DND-41 (cell line): Measurements from ENCODE around the gene TUBAL3.
"Not testable (repeated sequence)": the region's sequence is repeated elsewhere in the genome, so short reads cannot be mapped to it uniquely, and the experiment has no call there.

Experiments used
- ATAC-seq: fragments of 200-7000 bp; cut with Tn5 transposase; 3 replicates; pipeline ENCODE4 v1.9.1; 2021; ENCODE audit warnings: low read depth; ENCODE audit not compliant: insufficient read depth
- DNase-seq: peaks from one replicate; pipeline ENCODE4 v3.0.0-alpha.2; 2020
- H2AFZ ChIP-seq: 2 replicates; pipeline ENCODE4 v1.6.0; 2012; ENCODE audit warnings: low read depth, low read length
- H3K27ac ChIP-seq: 2 replicates; pipeline ENCODE4 v1.5.1; 2012; ENCODE audit warnings: low read length, inconsistent platforms
- H3K27me3 ChIP-seq: fragments of 200-600 bp; sonication (generic); 2 replicates; pipeline ENCODE4 v1.6.0; 2012; ENCODE audit warnings: low read length, mild to moderate bottlenecking, inconsistent platforms; ENCODE audit not compliant: insufficient read depth, poor library complexity
- H3K36me3 ChIP-seq: 2 replicates; pipeline ENCODE4 v1.5.1; 2012; ENCODE audit warnings: low read length, inconsistent platforms; ENCODE audit not compliant: insufficient read depth
- H3K4me1 ChIP-seq: 2 replicates; pipeline ENCODE4 v1.5.1; 2012; ENCODE audit warnings: mild to moderate bottlenecking, low read length; ENCODE audit not compliant: insufficient read depth
- H3K4me2 ChIP-seq: 2 replicates; pipeline ENCODE4 v1.6.0; 2012; ENCODE audit warnings: mild to moderate bottlenecking, moderate library complexity, low read length, inconsistent platforms; ENCODE audit not compliant: insufficient read depth
- H3K4me3 ChIP-seq, 2 experiments: fragments of 200-600 bp in 1 of 2; shearing (Covaris generic) in 1 of 2; 2 replicates each; pipeline ENCODE4 v1.5.1; 2012 to 2016; ENCODE audit warnings: inconsistent platforms in 2 of 2, low read length in 2 of 2, mild to moderate bottlenecking in 2 of 2, low read depth in 1 of 2, moderate library complexity in 1 of 2
- H3K79me2 ChIP-seq: 2 replicates; pipeline ENCODE4 v1.6.0; 2012; ENCODE audit warnings: low read length, inconsistent platforms; ENCODE audit not compliant: insufficient read depth
- H3K9ac ChIP-seq: 2 replicates; pipeline ENCODE4 v1.6.0; 2012; ENCODE audit warnings: low read depth, mild to moderate bottlenecking, inconsistent platforms, low read length, moderate library complexity
- H3K9me3 ChIP-seq: 2 replicates; pipeline ENCODE4 v1.5.1; 2012; ENCODE audit warnings: low read length, moderate library complexity, mild to moderate bottlenecking, inconsistent platforms; ENCODE audit not compliant: insufficient read depth, severe bottlenecking
- H4K20me1 ChIP-seq: 2 replicates; pipeline ENCODE4 v1.6.0; 2012; ENCODE audit warnings: low read length; ENCODE audit not compliant: insufficient read depth
- CTCF ChIP-seq: IDR thresholded peaks from 2 replicates; pipeline ENCODE4 v1.5.1; 2012; ENCODE audit warnings: borderline replicate concordance, low read length, moderate library complexity, mild to moderate bottlenecking; ENCODE audit not compliant: poor library complexity, severe bottlenecking; ENCODE audit errors: extremely low read depth
- EZH2 ChIP-seq: IDR thresholded peaks from 3 replicates; pipeline ENCODE4 v1.6.1; 2012; ENCODE audit warnings: borderline replicate concordance, low read depth, mild to moderate bottlenecking, moderate library complexity, low read length, inconsistent platforms; ENCODE audit not compliant: severe bottlenecking

The TUBAL3 gene

GRCh38 chr10:5390607-5391205, 13.9 kb downstream of the TUBAL3 start:
- Histone ChIP-seq H4K20me1 (no peaks in the 10 kb centered on the region), H3K9ac (no peak overlapping the region), H3K79me2 (no peaks in the 10 kb centered on the region), H2AFZ (no peak overlapping the region), H3K4me2 (no peak overlapping the region), H3K27ac (no peak overlapping the region), H3K36me3 (no peaks in the 10 kb centered on the region), H3K4me1 (no peaks in the 10 kb centered on the region), H3K9me3 (peaks cover 25% of the 10 kb centered on the region), H3K4me3 (no peak overlapping the region), H3K27me3 (no peaks in the 10 kb centered on the region)
- DNase-seq = no peak
- no peak for TF ChIP-seq EZH2
- no peak for TF ChIP-seq CTCF
- no peak for ATAC-seq

- Histone ChIP-seq H3K9me3 (peaks cover 25% of the 10 kb centered on the region), H3K36me3 (no peaks in the 10 kb centered on the region), H3K27me3 (no peaks in the 10 kb centered on the region), H4K20me1 (no peaks in the 10 kb centered on the region), H2AFZ (no peak overlapping the region), H3K27ac (no peak overlapping the region), H3K9ac (no peak overlapping the region), H3K79me2 (no peaks in the 10 kb centered on the region), H3K4me3 (no peak overlapping the region), H3K4me2 (no peak overlapping the region), H3K4me1 (peaks cover 3% of the 10 kb centered on the region; the same call in 1 of the 2 replicates)
- DNase-seq (no peak), ATAC-seq (no peak)
- no peak for TF ChIP-seq CTCF
- TF ChIP-seq EZH2 = no peak
These were observed 17.5 kb downstream of the TUBAL3 start for GRCh38 chr10:5387169-5387568.

GRCh38 chr10:5385224-5385623, 19.4 kb downstream of the TUBAL3 start:
- H3K27ac ChIP-seq = no peak overlapping the region
- H3K36me3 ChIP-seq = no peaks in the 10 kb centered on the region
- no peaks in the 10 kb centered on the region for H4K20me1 ChIP-seq
- TF ChIP-seq EZH2 (no peak), CTCF (no peak)
- DNase-seq (no peak), ATAC-seq (no peak)
- peaks cover 3% of the 10 kb centered on the region; the same call in 1 of the 2 replicates for H3K4me1 ChIP-seq
- H2AFZ ChIP-seq = no peak overlapping the region
- no peaks in the 10 kb centered on the region for H3K79me2 ChIP-seq
- H3K9ac ChIP-seq = no peak overlapping the region
- no peaks in the 10 kb centered on the region for H3K27me3 ChIP-seq
- peaks cover 7% of the 10 kb centered on the region for H3K9me3 ChIP-seq
- H3K4me3 ChIP-seq = no peak overlapping the region
- no peak overlapping the region for H3K4me2 ChIP-seq

- no peak for ATAC-seq
- Histone ChIP-seq H3K4me2 (no peak overlapping the region), H3K4me1 (peaks cover 3% of the 10 kb centered on the region; the same call in 1 of the 2 replicates), H3K79me2 (no peaks in the 10 kb centered on the region), H3K9me3 (no peaks in the 10 kb centered on the region), H4K20me1 (no peaks in the 10 kb centered on the region), H3K9ac (no peak overlapping the region), H3K27me3 (no peaks in the 10 kb centered on the region), H3K36me3 (no peaks in the 10 kb centered on the region), H2AFZ (no peak overlapping the region), H3K27ac (no peak overlapping the region), H3K4me3 (no peak overlapping the region)
- no peak for DNase-seq
- no peak for TF ChIP-seq EZH2
- TF ChIP-seq CTCF = no peak
These were observed 23.4 kb downstream of the TUBAL3 start for GRCh38 chr10:5381187-5381586.

DNA sequence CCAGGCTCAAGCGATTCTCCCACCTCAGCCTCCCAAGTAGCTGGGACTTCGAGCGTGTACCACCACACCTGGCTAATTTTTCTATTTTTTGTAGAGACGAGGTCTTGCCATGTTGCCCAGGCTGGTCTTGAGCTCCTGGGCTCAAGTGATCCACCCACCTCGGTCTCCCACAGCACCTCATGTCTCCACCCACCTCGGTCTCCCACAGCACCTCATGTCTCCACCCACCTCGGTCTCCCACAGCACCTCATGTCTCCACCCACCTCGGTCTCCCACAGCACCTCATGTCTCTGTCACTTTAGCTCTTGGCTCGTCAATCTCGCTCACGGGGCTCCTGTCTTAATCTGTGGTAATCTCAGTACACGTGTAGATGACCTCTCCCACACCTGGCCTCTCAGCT, 24.2 kb downstream of the TUBAL3 start:
- H3K4me1 ChIP-seq, H3K4me2 ChIP-seq, H3K27me3 ChIP-seq, H3K9me3 ChIP-seq, H3K79me2 ChIP-seq, ATAC-seq, H3K9ac ChIP-seq, H4K20me1 ChIP-seq, H3K4me3 ChIP-seq, H3K36me3 ChIP-seq, DNase-seq, H3K27ac ChIP-seq, H2AFZ ChIP-seq: not testable (repeated sequence)
